HL-60 (cell line): Measurements from ENCODE around the gene RNF168.
A peak's percentile ranks its signal among the peaks of the same experiment; 100 is the strongest.

ENCODE experiments used
- DNase-seq, 2 experiments: peaks; one replicate each; pipeline ENCODE4 v3.0.0-alpha.2; 2010 to 2020; ENCODE audit warnings: low read depth in 1 of 2, low spot score in 1 of 2
- H3K27ac ChIP-seq: fragments of 250-450 bp; sonication (Bioruptor Pico); replicated peaks from 2 replicates; pipeline ENCODE4 v1.5.1; 2020; ENCODE audit warnings: mild to moderate bottlenecking, moderate library complexity
- H3K27me3 ChIP-seq: fragments of 250-450 bp; sonication (Bioruptor Pico); 2 replicates; pipeline ENCODE4 v1.5.1; 2021; ENCODE audit warnings: mild to moderate bottlenecking, moderate library complexity; ENCODE audit not compliant: insufficient read depth, poor library complexity, severe bottlenecking
- H3K4me3 ChIP-seq: replicated peaks from 2 replicates; pipeline ENCODE4 v1.5.1; 2011; ENCODE audit warnings: mild to moderate bottlenecking, control low read depth, low read length; ENCODE audit not compliant: insufficient read depth
- CTCF ChIP-seq: IDR thresholded peaks from one replicate; pipeline ENCODE4 v1.5.1; 2011; ENCODE audit warnings: low read length, control low read depth, inconsistent platforms; ENCODE audit not compliant: insufficient read depth
- GABPA ChIP-seq: IDR thresholded peaks from 2 replicates; pipeline ENCODE4 v1.6.1; 2012; ENCODE audit warnings: low read depth
- POLR2AphosphoS5 ChIP-seq: IDR thresholded peaks from 2 replicates; pipeline ENCODE4 v1.6.1; 2012; ENCODE audit warnings: low read depth
- REST ChIP-seq: IDR thresholded peaks from 2 replicates; pipeline ENCODE4 v1.6.1; 2012; ENCODE audit warnings: low read depth; ENCODE audit not compliant: insufficient replicate concordance
- SPI1 ChIP-seq: IDR thresholded peaks from 2 replicates; pipeline ENCODE4 v1.6.1; 2012; ENCODE audit warnings: low read depth, mild to moderate bottlenecking, borderline replicate concordance

The RNF168 gene

GRCh38 chr3:196502775-196503195 is 783 bp downstream of the RNF168 start:
- no peak for TF ChIP-seq REST
- TF ChIP-seq SPI1, result peak; percentile 77
- TF ChIP-seq GABPA, result no peak
- peak; percentile 34; the same call in 1 of the 2 replicates for TF ChIP-seq POLR2AphosphoS5
- TF ChIP-seq CTCF, result no peak
- Histone ChIP-seq H3K4me3 (peak overlapping the region; percentile 57), H3K27ac (peak overlapping the region; percentile 85), H3K27me3 (no peaks in the 10 kb centered on the region)
- DNase-seq, result peak; percentile 45 to 65

- Histone ChIP-seq H3K27ac (peak overlapping the region; percentile 85), H3K4me3 (peak overlapping the region; percentile 57), H3K27me3 (no peaks in the 10 kb centered on the region)
- no peak for TF ChIP-seq SPI1
- no peak for TF ChIP-seq CTCF
- TF ChIP-seq POLR2AphosphoS5, result no peak
- TF ChIP-seq REST, result no peak
- no peak for TF ChIP-seq GABPA
- DNase-seq, result no peak
These were observed 2.1 kb downstream of the RNF168 start for GRCh38 chr3:196501316-196502044.

- H3K4me3 ChIP-seq, result peak overlapping the region; percentile 57
- H3K27me3 ChIP-seq, result no peaks in the 10 kb centered on the region
- no peak for TF ChIP-seq GABPA
- TF ChIP-seq SPI1, result no peak
- TF ChIP-seq REST, result no peak
- no peak for TF ChIP-seq CTCF
- TF ChIP-seq POLR2AphosphoS5, result no peak
- DNase-seq, result no peak
- no peak overlapping the region for H3K27ac ChIP-seq
These were observed 3.6 kb downstream of the RNF168 start for GRCh38 chr3:196499807-196500524.
